22Rv1 (cell line): ENCODE results near the gene RNF121.

Source experiments
- H3K27ac ChIP-seq: fragments of 450-650 bp; 2 replicates; pipeline ENCODE4 v1.5.1; 2017
- CTCF ChIP-seq: fragments of 450-650 bp; IDR thresholded peaks from 2 replicates; pipeline ENCODE4 v1.5.1; 2017; ENCODE audit warnings: mild to moderate bottlenecking
- ZFX ChIP-seq: fragments of 450-650 bp; IDR thresholded peaks from 2 replicates; pipeline ENCODE4 v1.6.1; 2017; ENCODE audit warnings: antibody characterized with exemption, borderline replicate concordance

The RNF121 gene

DNA sequence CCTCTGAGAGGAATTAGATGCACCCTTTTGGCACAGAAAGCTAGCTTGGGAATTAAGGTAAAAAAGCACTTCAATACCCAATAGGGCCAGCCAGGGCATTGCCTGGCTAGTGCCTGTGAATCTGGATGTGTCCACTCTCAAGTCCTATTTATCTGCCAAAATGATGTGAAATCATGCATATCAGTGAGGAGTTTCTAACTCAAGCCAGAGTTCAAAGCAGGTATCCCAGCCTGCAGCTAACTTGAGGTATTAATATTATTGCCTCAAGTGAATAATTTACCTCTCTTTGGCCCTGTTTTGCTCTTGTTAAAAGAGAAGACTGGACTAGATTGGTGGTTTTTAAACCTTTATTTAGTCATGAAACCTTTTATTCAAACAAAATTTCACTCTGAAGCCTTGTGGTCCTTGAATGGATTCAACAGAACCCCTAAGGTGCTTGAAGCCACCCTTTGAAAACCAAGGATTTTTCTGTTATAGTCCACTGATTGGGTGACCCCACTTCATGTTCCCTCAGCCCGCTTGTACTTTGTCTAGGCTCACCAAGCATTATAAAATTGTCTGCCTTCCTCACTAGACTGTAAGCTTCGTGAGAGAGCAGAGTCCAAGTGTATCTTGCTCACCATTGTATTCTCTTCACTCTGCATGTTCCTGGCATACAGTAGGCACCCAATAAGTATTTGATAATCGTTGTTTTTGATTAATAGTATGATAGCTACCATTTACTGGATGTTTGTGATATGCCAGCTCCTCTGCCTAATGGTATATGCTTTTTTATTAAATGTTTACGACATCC is 4.5 kb downstream of the RNF121 start:
- no peak for TF ChIP-seq CTCF
- no peak for TF ChIP-seq ZFX
- H3K27ac ChIP-seq: no peak overlapping the region

- no peak overlapping the region for H3K27ac ChIP-seq
- TF ChIP-seq ZFX (no peak), CTCF (no peak)
These were observed 5.4 kb downstream of the RNF121 start for GRCh38 chr11:71934213-71934612.

- TF ChIP-seq ZFX (no peak), CTCF (no peak)
- no peak overlapping the region for H3K27ac ChIP-seq
These were observed 6.6 kb downstream of the RNF121 start for GRCh38 chr11:71935338-71935925.

DNA sequence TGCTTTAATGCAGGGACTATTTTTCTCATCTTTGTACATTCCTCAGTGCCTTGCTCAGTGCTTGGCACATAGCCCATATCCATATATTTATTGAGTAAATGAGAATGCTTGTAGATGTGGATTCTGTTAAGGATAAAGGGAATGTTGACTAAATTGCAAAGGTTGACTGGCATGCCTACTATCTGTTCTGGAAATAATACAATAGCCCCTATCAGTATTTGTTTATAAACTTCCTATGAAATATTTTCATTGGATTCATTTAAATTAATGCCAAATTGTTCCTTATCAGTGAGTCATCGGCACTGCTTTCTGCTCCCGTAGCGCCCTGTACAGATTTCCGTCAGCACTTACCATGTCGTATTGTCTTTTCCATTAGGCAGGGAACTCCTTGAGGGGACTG is 8.0 kb downstream of the RNF121 start:
- no peak overlapping the region for H3K27ac ChIP-seq
- TF ChIP-seq ZFX: no peak
- TF ChIP-seq CTCF: no peak

- no peak for TF ChIP-seq CTCF
- no peak for TF ChIP-seq ZFX
- H3K27ac ChIP-seq: no peak overlapping the region
These were observed 9.0 kb downstream of the RNF121 start for GRCh38 chr11:71937826-71938225.

- no peak overlapping the region for H3K27ac ChIP-seq
- TF ChIP-seq CTCF (no peak), ZFX (no peak)
These were observed 11.8 kb downstream of the RNF121 start for GRCh38 chr11:71940561-71941219.

DNA sequence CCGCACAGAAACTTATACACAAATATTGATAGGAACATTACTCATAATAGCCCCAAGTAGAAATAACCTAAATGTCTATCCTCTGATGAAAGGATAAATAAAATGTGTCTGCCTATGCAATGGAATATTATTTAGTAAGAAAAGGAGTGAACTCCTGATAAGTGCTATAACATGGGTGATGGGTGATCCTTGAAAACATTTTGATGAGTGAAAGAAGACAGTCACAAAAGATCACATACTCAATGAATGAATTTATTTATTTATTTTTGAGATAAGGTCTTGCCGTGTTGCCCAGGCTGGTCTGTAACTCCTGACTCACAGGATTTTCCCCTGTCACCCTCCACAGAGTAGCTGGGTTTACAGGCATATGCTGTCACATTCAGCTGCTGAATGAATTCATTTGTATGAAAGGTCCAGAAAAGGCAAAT is 17.3 kb downstream of the RNF121 start:
- TF ChIP-seq CTCF (no peak), ZFX (no peak)
- H3K27ac ChIP-seq: no peak overlapping the region
